K562 (cell line): ENCODE results near the gene NAA15. TPM values are rescaled to one million over a fixed set of nuclear protein-coding genes. Genes with fewer than 3 reads are reported as not detected.

Experiments
- ATF7 ChIP-seq: fragments of 450-650 bp; IDR thresholded peaks from 2 replicates; pipeline ENCODE4 v1.7.1; 2014; ENCODE audit warnings: mild to moderate bottlenecking, moderate library complexity
- CBFB ChIP-seq: sonication (generic); formaldehyde crosslinking; IDR thresholded peaks from 2 replicates; pipeline ENCODE4 v1.4.0; 2020; ENCODE audit warnings: mild to moderate bottlenecking, missing genetic modification reagents
- CXXC5 ChIP-seq: fragments of 250-450 bp; sonication (Bioruptor Pico); IDR thresholded peaks from 2 replicates; pipeline ENCODE4 v1.8.0; 2022; ENCODE audit warnings: inconsistent platforms, mild to moderate bottlenecking, moderate library complexity
- FOXK1 ChIP-seq: sonication (generic); formaldehyde crosslinking; IDR thresholded peaks from 2 replicates; pipeline ENCODE4 v1.8.0; 2022; ENCODE audit warnings: missing genetic modification reagents, mild to moderate bottlenecking, borderline replicate concordance
- GTF2F1 ChIP-seq: IDR thresholded peaks from 2 replicates; pipeline ENCODE4 v1.6.1; 2011; ENCODE audit warnings: low read depth, low read length, improper control_type of control experiment
- HSF4 ChIP-seq: fragments of 250-450 bp; sonication (Bioruptor Pico); IDR thresholded peaks from 2 replicates; pipeline ENCODE4 v2.1.2; 2022; ENCODE audit warnings: mild to moderate bottlenecking, moderate library complexity, borderline replicate concordance
- JUND ChIP-seq, 2 experiments: IDR thresholded peaks; 2 replicates in 1 of 2; 3 replicates in 1 of 2; pipeline ENCODE4 v1.6.1; 2011; ENCODE audit warnings: borderline replicate concordance in 2 of 2, low read depth in 2 of 2, low read length in 2 of 2, improper control_type of control experiment in 1 of 2, missing biosample characterization in 1 of 2, missing genetic modification characterization in 1 of 2, missing genetic modification reagents in 1 of 2
- KAT7 ChIP-seq: sonication (generic); formaldehyde crosslinking; IDR thresholded peaks from 2 replicates; pipeline ENCODE4 v1.8.0; 2022; ENCODE audit warnings: missing genetic modification reagents, mild to moderate bottlenecking, borderline replicate concordance
- NELFE ChIP-seq: IDR thresholded peaks from 2 replicates; pipeline ENCODE4 v1.6.1; 2011; ENCODE audit warnings: mild to moderate bottlenecking; ENCODE audit not compliant: insufficient read depth, insufficient read length
- POLR2H ChIP-seq: IDR thresholded peaks from 2 replicates; pipeline ENCODE4 v1.6.1; 2016; ENCODE audit warnings: missing genetic modification characterization, low read depth, mild to moderate bottlenecking, control low read depth, missing compliant biosample characterization, moderate library complexity
- POLR3A ChIP-seq: IDR thresholded peaks from 2 replicates; pipeline ENCODE4 v1.6.1; 2011; ENCODE audit warnings: borderline replicate concordance, mild to moderate bottlenecking, moderate library complexity; ENCODE audit not compliant: insufficient read length, insufficient read depth; ENCODE audit errors: extremely low read depth
- RBFOX2 ChIP-seq: fragments of 200-400 bp; formaldehyde crosslinking; IDR thresholded peaks from 2 replicates; pipeline ENCODE4 v1.6.1; 2017; ENCODE audit warnings: low read depth, mild to moderate bottlenecking, low read length, moderate library complexity
- SMARCC2 ChIP-seq: fragments of 450-650 bp; IDR thresholded peaks from 2 replicates; pipeline ENCODE4 v1.6.1; 2017; ENCODE audit warnings: antibody characterized with exemption, moderate library complexity, mild to moderate bottlenecking, low read depth
- ZC3H8 ChIP-seq: fragments of 450-650 bp; IDR thresholded peaks from 2 replicates; pipeline ENCODE4 v1.6.1; 2017
- ZKSCAN1 ChIP-seq: fragments of 150-350 bp; IDR thresholded peaks from 2 replicates; pipeline ENCODE4 v1.6.1; 2016; ENCODE audit warnings: low read depth, low read length
- ZNF24 ChIP-seq: fragments of 450-650 bp; IDR thresholded peaks from 2 replicates; pipeline ENCODE4 v1.6.1; 2016
- polyA plus RNA-seq, 8 experiments: library from polyadenylated mRNA; depleted of rRNA in 4 of 8; stranded (reverse) in 5 of 8; unstranded in 3 of 8; fragments of >200 nt; fragmentation: Nextera tagmentation in 2 of 8; fragmentation: Illumina TruSeq in 1 of 8; extraction: Ambion mirVana in 2 of 8; extraction: Trizol in 1 of 8; gene quantifications; 2 replicates each; pipeline versions ENCODE4 v1.2.1 to v1.2.3, GENCODE V29; 2011 to 2014; ENCODE audit warnings: inconsistent platforms in 1 of 8, missing spikeins in 1 of 8
- total RNA-seq, 7 experiments: library from RNA; depleted of rRNA in 6 of 7; stranded (reverse); fragments of >200 nt in 6 of 7; fragmentation: Illumina TruSeq in 2 of 7; extraction: Trizol in 2 of 7; gene quantifications; 2 replicates each; pipeline versions ENCODE4 v1.2.1 to v1.2.3, GENCODE V29; 2011 to 2021; ENCODE audit warnings: low replicate concordance in 1 of 7
- TF ChIP-seq, protein P1 (sequence below): fragments of 450-650 bp; IDR thresholded peaks from 2 replicates; pipeline ENCODE4 v1.7.1; 2018; ENCODE audit warnings: mild to moderate bottlenecking, low read depth; ENCODE audit not compliant: partially characterized antibody
- TF ChIP-seq, protein P2 (sequence below): sonication (generic); formaldehyde crosslinking; IDR thresholded peaks from 2 replicates; pipeline ENCODE4 v1.4.0; 2020; ENCODE audit warnings: mild to moderate bottlenecking, missing genetic modification reagents
- TF ChIP-seq, protein P3 (sequence below): fragments of 250-450 bp; sonication (Bioruptor Pico); IDR thresholded peaks from 2 replicates; pipeline ENCODE4 v1.9.0; 2021; ENCODE audit warnings: mild to moderate bottlenecking
- TF ChIP-seq, protein P4 (sequence below): fragments of 450-650 bp; formaldehyde crosslinking; IDR thresholded peaks from 2 replicates; pipeline ENCODE4 v1.4.0; 2020; ENCODE audit warnings: mild to moderate bottlenecking

Gene NAA15
- total and polyA plus RNA-seq, 9 of the 15 experiments (the other 6 are each of a cell fraction or from before 2014, with no cell fraction given) = 37.8 to 117 (median 63.2) TPM

DNA sequence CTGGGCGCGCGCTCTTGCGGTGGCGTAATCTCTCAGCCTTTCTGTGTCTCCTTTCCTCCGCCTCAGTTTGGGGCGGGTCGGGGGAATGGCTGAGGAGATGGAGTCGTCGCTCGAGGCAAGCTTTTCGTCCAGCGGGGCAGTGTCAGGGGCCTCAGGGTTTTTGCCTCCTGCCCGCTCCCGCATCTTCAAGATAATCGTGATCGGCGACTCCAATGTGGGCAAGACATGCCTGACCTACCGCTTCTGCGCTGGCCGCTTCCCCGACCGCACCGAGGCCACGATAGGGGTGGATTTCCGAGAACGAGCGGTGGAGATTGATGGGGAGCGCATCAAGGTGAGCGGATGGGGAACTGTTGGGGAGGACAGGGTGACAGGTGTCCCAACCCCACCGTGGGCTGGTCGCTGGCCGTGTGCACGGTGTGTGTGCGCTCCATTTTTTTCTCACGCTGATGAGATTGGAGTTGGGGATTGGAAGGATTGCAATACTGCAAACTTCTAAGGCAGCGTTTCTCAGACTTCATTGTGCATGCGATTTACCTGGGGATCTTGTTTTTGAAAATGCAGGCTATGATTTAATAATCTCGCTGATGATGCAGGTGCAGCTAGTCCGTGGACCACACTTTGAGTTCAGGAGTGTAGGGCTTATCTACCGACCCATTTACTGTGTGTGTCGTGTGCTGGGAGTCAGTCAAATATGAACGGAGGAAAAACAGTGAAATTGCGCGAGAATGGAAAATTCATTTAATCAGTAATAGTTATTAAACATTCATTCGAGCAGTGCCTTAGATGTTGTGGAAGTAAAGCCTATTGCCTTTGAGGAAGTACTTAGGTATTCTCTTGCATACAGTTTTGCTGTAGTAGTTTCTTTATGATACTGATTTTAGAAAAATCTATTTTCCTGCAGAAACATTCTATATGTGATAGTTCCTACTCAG is 153.1 kb downstream of the NAA15 start, which contains the start of gene RAB33B (continued):
- peak; percentile 66 for TF ChIP-seq ATF7
- TF ChIP-seq, protein P1, sequence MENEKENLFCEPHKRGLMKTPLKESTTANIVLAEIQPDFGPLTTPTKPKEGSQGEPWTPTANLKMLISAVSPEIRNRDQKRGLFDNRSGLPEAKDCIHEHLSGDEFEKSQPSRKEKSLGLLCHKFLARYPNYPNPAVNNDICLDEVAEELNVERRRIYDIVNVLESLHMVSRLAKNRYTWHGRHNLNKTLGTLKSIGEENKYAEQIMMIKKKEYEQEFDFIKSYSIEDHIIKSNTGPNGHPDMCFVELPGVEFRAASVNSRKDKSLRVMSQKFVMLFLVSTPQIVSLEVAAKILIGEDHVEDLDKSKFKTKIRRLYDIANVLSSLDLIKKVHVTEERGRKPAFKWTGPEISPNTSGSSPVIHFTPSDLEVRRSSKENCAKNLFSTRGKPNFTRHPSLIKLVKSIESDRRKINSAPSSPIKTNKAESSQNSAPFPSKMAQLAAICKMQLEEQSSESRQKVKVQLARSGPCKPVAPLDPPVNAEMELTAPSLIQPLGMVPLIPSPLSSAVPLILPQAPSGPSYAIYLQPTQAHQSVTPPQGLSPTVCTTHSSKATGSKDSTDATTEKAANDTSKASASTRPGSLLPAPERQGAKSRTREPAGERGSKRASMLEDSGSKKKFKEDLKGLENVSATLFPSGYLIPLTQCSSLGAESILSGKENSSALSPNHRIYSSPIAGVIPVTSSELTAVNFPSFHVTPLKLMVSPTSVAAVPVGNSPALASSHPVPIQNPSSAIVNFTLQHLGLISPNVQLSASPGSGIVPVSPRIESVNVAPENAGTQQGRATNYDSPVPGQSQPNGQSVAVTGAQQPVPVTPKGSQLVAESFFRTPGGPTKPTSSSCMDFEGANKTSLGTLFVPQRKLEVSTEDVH = no peak
- TF ChIP-seq RBFOX2 = no peak
- TF ChIP-seq JUND (IDR thresholded peaks at IDR 0.05; ENCODE audit: borderline replicate concordance, low read depth, low read length) = 0 out of 2 replicates have a peak, but pooled peaks have one; percentile 43
- no peak; the same call in 1 of the 3 replicates for TF ChIP-seq JUND (tag; IDR thresholded peaks at IDR 0.05; ENCODE audit: borderline replicate concordance, low read depth, low read length)
- no peak for TF ChIP-seq SMARCC2
- no peak for TF ChIP-seq POLR3A
- TF ChIP-seq ZC3H8 = no peak
- TF ChIP-seq, protein P2, sequence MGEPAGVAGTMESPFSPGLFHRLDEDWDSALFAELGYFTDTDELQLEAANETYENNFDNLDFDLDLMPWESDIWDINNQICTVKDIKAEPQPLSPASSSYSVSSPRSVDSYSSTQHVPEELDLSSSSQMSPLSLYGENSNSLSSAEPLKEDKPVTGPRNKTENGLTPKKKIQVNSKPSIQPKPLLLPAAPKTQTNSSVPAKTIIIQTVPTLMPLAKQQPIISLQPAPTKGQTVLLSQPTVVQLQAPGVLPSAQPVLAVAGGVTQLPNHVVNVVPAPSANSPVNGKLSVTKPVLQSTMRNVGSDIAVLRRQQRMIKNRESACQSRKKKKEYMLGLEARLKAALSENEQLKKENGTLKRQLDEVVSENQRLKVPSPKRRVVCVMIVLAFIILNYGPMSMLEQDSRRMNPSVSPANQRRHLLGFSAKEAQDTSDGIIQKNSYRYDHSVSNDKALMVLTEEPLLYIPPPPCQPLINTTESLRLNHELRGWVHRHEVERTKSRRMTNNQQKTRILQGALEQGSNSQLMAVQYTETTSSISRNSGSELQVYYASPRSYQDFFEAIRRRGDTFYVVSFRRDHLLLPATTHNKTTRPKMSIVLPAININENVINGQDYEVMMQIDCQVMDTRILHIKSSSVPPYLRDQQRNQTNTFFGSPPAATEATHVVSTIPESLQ (CRISPR knock-in tag) = 0 out of 2 replicates have a peak, but pooled peaks have one; percentile 40
- TF ChIP-seq CBFB (CRISPR knock-in tag) = peak; percentile 90
- no peak for TF ChIP-seq HSF4
- TF ChIP-seq ZNF24 = no peak
- TF ChIP-seq NELFE = no peak
- TF ChIP-seq, protein P3, sequence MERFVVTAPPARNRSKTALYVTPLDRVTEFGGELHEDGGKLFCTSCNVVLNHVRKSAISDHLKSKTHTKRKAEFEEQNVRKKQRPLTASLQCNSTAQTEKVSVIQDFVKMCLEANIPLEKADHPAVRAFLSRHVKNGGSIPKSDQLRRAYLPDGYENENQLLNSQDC (CRISPR knock-in tag) = no peak
- TF ChIP-seq POLR2H (tag) = no peak
- no peak; the same call in 1 of the 2 replicates for TF ChIP-seq CXXC5 (CRISPR knock-in tag)
- TF ChIP-seq, protein P4, sequence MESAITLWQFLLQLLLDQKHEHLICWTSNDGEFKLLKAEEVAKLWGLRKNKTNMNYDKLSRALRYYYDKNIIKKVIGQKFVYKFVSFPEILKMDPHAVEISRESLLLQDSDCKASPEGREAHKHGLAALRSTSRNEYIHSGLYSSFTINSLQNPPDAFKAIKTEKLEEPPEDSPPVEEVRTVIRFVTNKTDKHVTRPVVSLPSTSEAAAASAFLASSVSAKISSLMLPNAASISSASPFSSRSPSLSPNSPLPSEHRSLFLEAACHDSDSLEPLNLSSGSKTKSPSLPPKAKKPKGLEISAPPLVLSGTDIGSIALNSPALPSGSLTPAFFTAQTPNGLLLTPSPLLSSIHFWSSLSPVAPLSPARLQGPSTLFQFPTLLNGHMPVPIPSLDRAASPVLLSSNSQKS (CRISPR knock-in tag) = no peak
- TF ChIP-seq ZKSCAN1 = 0 out of 2 replicates have a peak, but pooled peaks have one; percentile 8
- no peak for TF ChIP-seq GTF2F1
- no peak for TF ChIP-seq FOXK1
- TF ChIP-seq KAT7 (CRISPR knock-in tag) = no peak
